Measurements from ENCODE around the gene PPEF2. TPM values are rescaled to one million over a fixed set of nuclear protein-coding genes. Genes with fewer than 3 reads are reported as not detected.

Gene PPEF2
- total and polyA plus RNA-seq, 10 of the 15 experiments (the other 5 are each of a cell fraction or from before 2014, with no cell fraction given) = not detected

DNA sequence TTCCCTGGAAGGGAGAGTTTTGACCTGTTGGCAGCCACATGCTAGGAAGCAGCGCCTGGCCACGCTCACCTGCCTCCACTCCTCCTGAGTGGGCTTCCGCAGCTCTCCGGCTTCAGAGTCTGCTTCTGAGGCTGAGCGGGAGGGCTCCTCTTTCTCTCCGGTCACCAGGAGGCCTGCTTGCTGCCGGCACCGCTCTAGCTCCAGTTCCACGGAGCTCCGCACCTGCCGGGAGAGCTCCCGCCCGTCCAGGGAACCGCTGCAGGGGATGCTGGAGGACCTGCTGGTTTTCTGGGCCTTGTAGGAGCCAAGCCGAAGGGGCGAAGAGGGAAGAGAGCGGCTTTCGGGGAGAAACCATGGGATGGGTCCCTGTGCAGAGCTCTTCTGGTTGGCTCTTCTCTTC, 26.0 kb downstream of the PPEF2 start:
- TF ChIP-seq SMAD1 (IDR thresholded peaks at IDR 0.05; ENCODE audit: low read depth, partially characterized antibody) = no peak
- TF ChIP-seq, protein P1, sequence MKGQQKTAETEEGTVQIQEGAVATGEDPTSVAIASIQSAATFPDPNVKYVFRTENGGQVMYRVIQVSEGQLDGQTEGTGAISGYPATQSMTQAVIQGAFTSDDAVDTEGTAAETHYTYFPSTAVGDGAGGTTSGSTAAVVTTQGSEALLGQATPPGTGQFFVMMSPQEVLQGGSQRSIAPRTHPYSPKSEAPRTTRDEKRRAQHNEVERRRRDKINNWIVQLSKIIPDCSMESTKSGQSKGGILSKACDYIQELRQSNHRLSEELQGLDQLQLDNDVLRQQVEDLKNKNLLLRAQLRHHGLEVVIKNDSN (IDR thresholded peaks at IDR 0.05; ENCODE audit: borderline replicate concordance, extremely low read length, insufficient read depth, low read depth, low read length) = no peak
- TF ChIP-seq RELB (IDR thresholded peaks at IDR 0.05; ENCODE audit: low read depth) = no peak
- TF ChIP-seq FOS (IDR thresholded peaks at IDR 0.05; ENCODE audit: borderline replicate concordance, extremely low read depth, insufficient read length) = no peak
- TF ChIP-seq ESRRA (IDR thresholded peaks at IDR 0.05; ENCODE audit: low read length) = no peak
- TF ChIP-seq POU2F2 (IDR thresholded peaks at IDR 0.05; ENCODE audit: borderline replicate concordance, low read depth, low read length) = no peak
- TF ChIP-seq HCFC1 (IDR thresholded peaks at IDR 0.05; ENCODE audit: low read length) = no peak
- no peak for TF ChIP-seq RFX5 (IDR thresholded peaks at IDR 0.05; ENCODE audit: low read depth, low read length)
- ATAC-seq = no peak
- Histone ChIP-seq H3K27me3 (replicated peaks in 1 of 2; ENCODE audit: control insufficient read depth in 2 of 2, insufficient read depth in 2 of 2, low read length in 1 of 2) (peaks cover 0 to 1% of the 10 kb centered on the region in 2 experiments; a peak in 3 of 4 replicates), H3K4me2 (ENCODE audit: control insufficient read depth, insufficient read depth) (no peak overlapping the region), H2AFZ (ENCODE audit: control insufficient read depth, low read depth, low read length) (no peak overlapping the region), H3K9me3 (replicated peaks; ENCODE audit: control insufficient read depth, insufficient read depth, low read length) (no peaks in the 10 kb centered on the region), H3K36me3 (ENCODE audit: control insufficient read depth in 2 of 2, insufficient read depth in 2 of 2, low read length in 1 of 2) (no peaks in the 10 kb centered on the region), H3K4me3 (no peak overlapping the region), H3K79me2 (ENCODE audit: control insufficient read depth, insufficient read depth, low read length) (no peaks in the 10 kb centered on the region), H3K4me1 (ENCODE audit: control insufficient read depth, insufficient read depth, low read length) (no peaks in the 10 kb centered on the region), H3K27ac (ENCODE audit: control insufficient read depth, insufficient read depth) (no peak overlapping the region), H4K20me1 (ENCODE audit: control insufficient read depth, insufficient read depth) (no peaks in the 10 kb centered on the region), H3K9ac (ENCODE audit: control insufficient read depth, insufficient read depth, low read length) (no peak overlapping the region)
- no TSS peak for BruUV-seq (replicated peaks)
- ChIA-PET RAD21 (ENCODE audit: unreplicated experiment) (no interaction called here), SMC1A (ENCODE audit: uncharacterized antibody, unreplicated experiment) (no interaction called here), CTCF (interaction anchor here (3.9 kb wide), 1 partner anchor 19 kb away, joined by 15 read pairs; no protein-coding TSS in a partner anchor), POLR2A (no interaction called here)
- intact Hi-C loops (cut with micrococcal nuclease; ENCODE audit: unreplicated experiment) = no loop called here
- no peak for DNase-seq (ENCODE audit: low read depth, low spot score)
- in situ Hi-C loops (cut with MboI) = no loop called here
- WGBS (ENCODE audit: insufficient coverage, insufficient replicate concordance, low lambda C conversion rate, missing lambda C conversion rate) = 81% methylated on average over 18 of the region's 18 CpGs
- FAIRE-seq = no peak

Data from GM12878 (cell line).